ENCODE measurements around the gene RAD52.

GRCh38 chr12:903055-903454 is 46.4 kb downstream of the RAD52 start:
- TF ChIP-seq, protein P1, sequence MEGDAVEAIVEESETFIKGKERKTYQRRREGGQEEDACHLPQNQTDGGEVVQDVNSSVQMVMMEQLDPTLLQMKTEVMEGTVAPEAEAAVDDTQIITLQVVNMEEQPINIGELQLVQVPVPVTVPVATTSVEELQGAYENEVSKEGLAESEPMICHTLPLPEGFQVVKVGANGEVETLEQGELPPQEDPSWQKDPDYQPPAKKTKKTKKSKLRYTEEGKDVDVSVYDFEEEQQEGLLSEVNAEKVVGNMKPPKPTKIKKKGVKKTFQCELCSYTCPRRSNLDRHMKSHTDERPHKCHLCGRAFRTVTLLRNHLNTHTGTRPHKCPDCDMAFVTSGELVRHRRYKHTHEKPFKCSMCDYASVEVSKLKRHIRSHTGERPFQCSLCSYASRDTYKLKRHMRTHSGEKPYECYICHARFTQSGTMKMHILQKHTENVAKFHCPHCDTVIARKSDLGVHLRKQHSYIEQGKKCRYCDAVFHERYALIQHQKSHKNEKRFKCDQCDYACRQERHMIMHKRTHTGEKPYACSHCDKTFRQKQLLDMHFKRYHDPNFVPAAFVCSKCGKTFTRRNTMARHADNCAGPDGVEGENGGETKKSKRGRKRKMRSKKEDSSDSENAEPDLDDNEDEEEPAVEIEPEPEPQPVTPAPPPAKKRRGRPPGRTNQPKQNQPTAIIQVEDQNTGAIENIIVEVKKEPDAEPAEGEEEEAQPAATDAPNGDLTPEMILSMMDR (IDR thresholded peaks at IDR 0.05) = no peak
- TF ChIP-seq POLR2A (IDR thresholded peaks at IDR 0.05) (no peak), POLR2AphosphoS5 (IDR thresholded peaks at IDR 0.05) (no peak), EP300 (IDR thresholded peaks at IDR 0.05) (no peak)

Measured in suprapubic skin (tissue), 4 donors.